Fibroblast of skin of right quadriceps (primary cell): ENCODE results near the gene FAR1.

Experiments used
- DNase-seq: peaks from one replicate; pipeline ENCODE4 v3.0.0-alpha.2; 2013

FAR1 gene

DNA sequence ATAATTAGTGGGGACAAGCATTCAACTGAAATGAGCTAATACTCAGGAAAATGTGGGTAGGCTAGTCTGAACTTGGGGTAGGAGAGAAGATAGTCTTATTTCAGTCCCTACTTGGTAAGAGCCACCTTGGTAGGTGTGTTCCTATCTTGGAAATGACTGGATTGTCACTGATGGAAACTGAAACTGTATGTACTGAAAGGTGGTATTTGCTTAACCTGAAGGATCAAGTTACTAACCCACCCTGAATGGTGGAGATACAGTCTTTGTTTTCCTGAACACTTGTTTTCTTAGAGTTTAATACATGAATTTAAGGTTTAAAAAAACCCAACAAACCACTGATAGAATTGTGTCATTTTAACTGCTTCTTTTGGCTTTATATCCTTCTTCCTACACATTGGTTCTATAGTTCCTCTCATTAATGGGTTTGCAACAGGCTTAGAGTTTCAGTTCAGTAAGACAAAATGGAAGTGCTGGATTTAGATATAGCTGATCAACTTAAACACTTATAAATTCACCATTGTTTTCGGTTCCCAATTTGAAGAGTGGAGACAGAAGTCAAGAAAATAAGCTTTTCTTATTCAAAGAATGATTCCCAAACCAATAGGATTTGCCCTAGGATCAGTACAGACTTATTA is 4.2 kb downstream of the FAR1 start:
- no peak for DNase-seq

DNA sequence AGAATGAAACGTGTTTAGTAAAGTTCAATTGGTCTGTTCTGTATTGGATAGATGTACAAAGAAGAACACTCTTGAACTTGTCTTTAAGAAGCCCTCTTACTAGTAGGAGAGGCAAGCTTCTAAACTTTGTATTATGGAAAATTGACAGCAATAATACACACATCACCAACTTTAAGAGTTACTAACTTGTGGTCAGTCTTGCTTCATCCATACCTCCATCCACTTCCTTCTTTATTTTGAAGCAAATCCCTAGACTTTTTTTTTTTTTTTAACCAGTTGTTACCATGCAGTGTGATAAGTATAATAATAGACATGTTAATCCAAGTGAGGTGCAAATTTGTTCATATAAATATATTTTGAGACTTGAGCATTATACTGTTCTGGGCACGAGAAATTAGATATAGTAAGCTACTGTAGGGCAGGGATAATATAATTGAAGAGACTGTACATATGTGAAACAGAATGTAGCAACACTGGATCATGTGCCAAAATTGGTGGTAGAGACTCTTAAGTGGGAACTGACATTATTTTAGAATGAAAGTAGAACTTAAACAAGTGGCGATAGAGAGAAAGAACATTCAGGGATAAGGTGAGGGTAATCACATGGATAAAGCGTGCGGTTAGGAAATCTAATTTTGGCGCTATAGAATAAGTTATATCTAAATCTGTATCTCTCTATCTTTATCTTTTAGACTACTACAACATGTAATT is 6.5 kb downstream of the FAR1 start:
- no peak for DNase-seq

DNA sequence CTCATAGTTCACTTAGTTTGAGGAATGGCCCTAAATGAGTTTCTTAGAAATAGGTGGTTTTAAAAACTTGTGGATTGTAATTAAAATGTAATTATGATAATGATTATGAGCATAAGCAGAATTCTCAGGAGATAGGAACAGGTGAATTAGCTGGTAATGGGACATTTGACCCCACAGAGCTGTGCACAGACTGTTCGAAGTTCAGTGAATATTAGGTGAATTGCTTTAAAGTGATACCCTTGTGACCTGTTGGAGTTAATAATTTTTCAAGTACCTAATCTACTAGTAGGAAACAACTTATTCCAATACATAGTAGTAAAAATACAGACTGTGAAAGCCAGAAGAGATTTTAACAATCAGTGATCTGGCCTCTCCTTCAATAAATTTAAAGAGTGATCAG is 8.1 kb downstream of the FAR1 start:
- no peak for DNase-seq

DNA sequence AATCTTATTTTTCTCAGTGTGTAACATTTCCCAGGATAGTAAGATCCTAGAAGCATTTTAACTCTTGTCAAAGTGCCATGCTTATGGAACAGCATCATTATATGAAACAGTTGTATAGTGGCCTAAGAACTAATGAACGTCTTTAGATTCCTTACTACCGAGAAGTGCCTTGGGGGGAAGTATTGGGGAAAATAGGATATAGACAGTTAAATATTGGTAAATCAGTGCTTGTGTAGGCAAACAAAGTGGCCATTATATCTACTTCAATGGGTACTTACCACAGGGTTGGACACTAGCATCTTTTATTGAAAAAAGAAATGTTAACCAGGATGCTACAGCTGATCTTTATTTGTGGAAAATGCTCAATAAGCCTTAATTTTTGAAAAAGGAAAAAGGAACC is 11.3 kb downstream of the FAR1 start:
- DNase-seq, result no peak

DNA sequence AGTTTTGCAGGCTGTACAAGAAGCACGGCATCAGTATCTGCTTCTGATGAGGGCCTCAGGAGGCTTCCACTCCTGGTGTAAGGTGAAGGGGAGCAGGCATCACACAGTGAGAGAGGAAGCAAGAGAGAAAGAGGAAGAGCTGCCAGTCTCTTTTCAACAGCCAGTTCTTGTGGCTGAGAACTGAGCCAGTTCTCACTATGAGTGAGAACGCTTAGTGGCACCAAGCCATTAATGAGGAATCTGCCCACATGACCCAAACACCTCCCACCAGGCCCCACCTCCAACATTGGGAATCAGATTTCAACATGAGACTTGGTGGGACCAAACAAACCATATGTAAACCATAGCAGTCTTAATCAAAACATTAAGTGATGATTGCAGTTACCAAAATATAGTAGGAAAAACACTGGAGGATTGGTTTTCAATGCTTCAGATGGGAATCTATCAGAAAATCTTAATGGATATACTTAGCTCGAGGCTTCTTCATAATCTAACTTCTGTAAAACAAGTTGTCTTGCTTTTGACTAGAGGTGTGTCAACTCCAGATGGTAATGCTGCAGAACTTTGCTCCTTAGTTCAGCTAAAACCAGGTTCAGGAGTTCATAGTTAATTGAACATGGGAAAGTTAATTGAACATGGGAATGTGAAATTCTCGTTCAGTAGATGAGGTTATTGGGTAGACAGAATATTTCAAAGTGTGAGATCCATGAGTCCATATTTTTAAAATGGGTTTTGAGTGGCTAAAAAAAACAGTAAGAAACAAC is 12.2 kb downstream of the FAR1 start:
- no peak for DNase-seq

DNA sequence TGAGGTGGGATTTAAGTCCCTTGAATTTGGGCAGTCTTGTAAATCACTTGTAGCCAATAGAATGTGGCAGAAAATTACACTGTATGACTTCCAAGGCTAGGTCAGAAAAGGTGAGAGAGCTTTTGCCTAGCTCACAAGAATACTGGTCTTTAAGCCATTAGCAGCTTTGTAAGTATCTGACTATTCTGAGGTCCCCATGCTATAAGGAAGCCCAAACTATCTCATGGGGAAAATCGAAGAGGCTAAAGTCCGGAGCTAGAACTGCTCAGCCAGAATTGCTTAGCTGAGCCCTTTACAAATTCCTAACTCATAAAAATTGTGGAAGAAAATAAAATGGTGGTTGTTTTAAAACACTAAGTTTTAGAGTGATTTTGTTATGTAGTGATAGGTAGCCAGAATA is 13.0 kb downstream of the FAR1 start:
- no peak for DNase-seq

DNA sequence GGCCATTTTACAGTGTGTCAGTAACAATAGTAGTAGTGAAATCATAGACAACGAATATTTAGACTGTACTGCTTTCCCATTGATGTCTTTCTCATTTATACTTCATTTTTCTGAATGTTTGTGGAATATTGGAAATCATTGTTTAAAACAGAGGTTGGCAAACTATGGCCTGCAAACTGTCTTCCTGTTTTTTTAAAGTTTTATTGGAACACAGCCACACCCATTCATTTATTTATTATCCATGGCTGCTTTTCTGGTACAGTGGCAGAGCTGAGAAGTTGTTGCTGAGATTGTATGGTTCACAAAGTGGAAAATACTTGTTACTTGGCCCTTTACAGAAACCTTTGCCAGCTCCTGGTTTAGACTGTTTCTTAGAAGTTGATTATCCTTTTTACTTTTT is 13.7 kb downstream of the FAR1 start:
- DNase-seq, result no peak

DNA sequence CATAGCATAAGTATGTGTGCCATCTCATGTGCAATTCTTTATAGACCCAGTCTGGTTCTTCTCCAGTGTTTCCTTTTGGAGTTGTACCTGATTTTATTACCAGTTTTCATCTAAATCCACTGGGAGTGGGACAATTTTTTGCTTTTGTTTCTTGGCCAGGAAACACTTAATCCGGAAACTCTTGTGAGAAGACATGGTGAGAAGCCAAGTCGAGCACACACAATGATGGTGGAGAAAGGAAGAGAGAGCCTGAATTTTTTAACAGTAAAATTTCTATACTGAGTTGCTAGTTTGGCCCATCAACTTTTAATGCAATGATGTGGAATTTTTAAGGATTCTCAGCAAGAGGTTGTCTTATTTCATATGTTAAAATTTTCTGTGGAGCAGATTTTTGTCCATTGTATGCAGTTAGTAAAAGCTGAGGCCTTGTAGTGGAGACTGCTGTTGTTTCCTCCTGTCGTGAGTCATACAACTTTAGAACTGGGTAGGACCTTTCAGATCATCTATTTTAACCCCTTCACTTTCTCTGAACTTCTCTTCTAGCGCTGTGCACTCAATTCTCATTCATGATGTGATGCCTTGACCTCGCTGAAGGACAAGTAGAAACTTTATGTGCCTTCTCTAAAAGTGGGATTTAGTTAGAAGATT is 17.1 kb downstream of the FAR1 start:
- DNase-seq, result no peak

DNA sequence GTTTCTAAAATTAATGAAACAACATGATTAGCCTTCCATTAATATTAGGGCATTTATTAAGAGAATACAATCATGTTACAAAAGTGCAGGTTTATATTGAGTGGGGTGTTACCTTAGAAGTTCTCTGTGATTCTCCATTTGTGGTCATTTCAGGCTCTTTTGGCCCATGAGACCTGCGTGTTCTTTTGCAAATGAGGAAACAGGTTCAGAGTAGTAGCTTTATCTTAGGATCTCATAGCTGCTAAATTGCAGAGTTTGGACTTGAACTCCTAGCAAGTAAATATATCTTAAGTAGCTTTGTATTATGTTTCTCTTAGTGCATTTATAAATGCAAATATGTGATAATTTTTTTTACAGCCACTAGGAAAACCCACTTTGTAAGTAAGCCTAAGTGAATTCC is 18.3 kb downstream of the FAR1 start:
- DNase-seq, result no peak

DNA sequence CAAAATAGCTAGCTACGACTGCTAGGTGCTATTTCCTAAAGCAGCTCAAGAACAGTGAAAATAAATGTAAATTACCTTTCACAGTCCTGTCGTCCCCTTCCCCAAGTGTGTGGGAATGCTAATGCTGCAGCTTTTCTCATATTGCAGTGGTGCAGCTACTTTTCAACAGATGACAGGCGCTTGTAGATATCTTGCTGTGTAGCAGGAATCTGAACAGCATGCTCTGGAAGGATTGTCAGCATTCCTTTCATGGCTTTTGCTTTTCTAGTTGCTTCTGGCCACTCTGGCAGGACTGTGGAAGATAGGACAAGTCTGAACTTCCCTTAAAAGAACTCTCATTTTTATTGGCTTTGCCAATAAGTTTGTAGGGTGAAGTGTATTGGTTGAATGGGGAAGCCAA is 18.8 kb downstream of the FAR1 start:
- DNase-seq, result no peak

DNA sequence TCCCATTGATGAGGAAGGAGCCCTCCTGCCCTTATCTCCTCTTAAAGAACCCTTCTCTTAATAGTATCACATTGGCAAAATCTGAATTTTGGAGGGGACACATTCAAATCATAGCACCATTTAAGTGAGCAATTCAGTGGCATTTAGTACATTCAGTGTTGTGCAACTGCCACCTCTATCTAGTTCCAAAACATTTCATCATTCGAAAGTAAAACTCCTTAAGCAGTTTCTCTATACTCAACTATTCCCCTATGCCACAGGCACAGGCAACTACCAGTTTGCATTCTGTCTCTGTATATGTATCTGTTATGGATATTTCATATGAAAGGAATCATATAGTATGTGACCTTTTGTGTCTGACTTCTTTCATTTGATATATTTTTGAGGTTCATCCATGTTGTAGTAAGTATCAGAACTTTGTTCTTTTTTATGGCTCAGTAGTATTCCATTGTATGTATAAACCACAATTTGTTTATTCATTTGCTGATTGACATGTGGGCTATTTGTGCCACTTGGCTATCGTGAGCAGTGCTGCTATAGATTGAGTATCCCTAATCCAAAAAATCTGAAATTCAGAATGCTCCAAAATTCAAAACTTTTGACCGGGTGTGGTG is 22.9 kb downstream of the FAR1 start:
- DNase-seq, result no peak

DNA sequence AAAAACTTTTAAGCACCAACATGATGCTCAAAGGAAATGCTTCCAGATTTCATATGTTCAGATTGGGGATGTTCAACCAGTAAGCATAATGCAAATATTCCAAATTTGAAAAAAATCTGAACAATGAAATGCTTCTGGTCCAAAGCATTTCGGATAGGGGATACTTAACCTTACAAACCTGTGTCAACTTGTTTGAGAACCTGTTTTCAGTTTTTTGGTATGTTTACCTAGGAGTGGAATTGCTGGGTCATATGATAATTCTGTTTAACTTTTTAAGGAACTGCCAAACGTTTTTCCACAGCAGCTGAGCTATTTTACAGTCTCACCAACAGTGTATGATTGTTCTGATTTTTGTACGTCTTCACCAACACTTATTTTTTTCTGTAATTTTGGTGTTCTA is 23.7 kb downstream of the FAR1 start:
- DNase-seq, result no peak

DNA sequence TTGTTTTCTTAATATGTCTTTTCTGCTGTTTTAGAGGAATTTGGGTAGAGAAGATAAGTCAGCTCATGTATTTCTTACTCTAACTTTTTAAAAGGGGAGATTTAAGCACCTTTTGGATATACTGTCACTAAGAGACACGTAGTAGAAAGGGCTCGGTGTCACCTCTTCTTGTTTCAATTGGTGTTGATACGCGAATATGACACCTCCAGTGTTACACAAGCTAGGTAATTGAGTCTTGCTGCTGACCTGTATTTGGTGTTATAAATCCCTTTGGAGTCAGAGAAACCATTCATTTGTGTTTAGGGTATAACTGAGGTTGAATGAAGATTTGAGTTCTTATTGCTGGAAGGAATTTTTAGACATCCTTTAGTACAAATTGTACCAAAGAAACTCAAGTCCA is 25.6 kb downstream of the FAR1 start:
- DNase-seq, result no peak

DNA sequence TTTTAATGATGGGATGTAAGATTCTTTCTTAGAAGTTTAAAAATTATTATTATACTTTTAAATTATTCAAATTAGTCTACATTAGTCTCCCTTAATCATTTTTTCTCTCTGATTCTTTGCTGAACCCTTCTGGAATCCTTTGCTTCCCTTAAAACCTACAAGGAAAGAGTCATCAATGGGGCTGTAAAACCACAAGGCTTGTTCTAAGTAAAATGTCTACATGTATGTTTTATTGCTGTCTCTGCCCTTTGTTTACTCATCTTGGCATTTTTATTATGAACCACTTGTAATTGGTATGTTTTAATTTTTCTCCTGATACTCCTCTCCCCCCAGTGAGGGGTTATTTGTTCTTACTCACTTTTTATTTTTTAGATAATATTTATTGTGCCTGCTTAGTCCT is 27.4 kb downstream of the FAR1 start:
- DNase-seq, result no peak

DNA sequence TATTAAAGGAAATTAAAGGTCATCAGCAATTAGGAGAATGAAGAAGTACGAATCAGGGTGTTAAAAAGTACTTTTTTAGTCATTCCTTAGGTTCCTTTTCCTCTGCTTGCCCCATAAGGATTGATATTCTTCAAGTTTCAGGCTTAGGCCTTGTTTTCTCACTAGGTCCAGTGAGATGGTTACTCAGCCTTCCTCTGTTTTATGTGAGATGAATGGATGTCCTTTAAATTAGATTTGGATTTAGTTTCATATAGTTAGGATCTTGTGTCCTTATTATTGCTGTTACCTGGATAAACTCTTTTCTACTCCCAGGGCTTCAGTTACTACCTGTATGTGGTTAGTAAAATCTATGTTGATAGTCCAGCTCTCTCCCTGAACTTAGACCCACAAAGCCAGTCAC is 29.2 kb downstream of the FAR1 start:
- DNase-seq, result no peak

DNA sequence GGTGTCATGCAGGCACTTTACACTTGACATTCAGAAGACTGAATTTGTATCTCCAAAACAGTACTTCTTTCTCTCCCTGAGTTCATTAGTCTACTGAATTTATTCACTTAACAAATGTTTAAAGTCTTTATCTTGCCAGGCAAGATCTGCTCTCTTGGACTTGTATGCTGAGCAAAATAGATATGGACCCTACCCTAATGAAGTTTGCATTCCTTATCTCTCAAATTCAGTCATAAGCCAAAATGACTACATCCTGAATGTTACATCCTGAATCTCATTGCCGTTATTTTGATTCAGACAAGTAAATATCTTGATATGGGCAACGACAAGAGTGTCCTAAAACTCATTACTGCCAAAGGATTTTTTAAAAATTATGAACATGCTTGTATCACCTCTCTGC is 29.7 kb downstream of the FAR1 start:
- no peak for DNase-seq

DNA sequence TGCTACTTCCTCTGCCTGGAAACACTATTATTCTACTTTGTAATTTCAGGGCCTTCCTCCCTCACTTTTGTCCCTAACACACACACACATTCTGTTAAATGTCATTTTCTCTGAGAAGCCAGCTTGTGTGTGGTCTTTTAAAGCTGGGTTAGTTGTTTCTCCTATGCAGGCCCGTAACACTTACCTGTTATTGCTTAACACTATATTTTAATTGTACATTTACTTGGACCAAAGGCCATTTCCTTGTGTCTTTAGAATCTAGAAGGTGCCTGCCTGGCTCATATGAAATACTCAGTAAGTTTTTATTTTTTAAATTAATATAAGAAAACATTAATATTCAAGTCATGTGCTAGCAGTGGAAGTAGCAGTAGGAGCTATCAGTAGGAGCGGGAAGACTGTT is 30.6 kb downstream of the FAR1 start:
- no peak for DNase-seq

DNA sequence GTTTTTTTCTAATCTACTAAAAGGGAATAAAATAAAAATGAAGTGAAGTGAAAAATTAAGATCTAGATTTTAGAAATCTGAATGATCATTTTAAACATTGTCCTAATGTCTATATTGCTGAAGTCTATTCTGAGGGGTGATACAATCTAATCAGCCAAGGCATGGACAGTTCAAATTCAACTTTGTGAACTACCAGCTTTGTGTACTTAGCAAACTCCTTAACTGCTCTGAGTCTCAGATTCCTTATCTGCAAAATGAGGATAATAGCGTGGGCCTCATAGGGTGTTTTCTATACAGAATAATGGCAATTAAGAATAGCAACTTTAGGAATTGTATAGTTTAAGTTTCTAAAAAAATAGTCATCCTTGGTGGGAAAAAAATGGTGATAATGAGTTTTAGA is 31.4 kb downstream of the FAR1 start:
- DNase-seq, result no peak

DNA sequence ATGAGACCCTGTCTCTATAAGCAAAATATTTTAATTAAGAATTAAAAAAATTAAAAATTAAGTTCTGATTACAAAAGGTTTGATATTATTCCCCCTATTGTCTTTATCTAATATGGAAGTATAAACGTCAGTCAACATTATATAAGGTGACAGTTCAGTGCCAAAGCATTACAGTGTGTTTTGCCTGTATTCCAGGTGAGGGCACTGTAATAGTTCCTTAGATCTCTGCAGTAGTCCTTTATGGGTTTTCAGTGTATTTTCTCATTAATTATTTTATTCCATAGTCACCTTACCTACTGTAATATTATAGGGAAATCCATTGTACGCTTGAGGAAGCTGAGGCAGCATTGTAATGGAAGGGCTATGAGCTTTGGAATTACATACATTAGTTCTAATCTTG is 33.0 kb downstream of the FAR1 start:
- no peak for DNase-seq

DNA sequence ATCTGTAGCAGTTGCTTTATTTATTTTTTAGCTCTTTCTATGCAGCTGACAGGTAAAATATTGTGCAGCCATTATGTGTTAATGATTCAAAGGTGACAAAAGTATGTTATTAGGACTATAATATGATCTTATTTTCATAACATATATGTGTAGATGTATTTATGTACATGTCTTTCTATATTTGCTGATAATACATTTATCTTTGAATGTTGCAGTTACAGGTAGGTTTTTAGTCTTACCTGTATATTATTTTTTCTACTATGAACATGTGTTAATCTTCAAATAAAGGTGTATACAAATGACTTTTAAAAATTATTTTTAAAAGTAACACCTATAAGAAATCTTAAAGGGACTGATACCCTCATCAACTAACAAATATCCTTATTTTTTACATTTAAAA is 33.6 kb downstream of the FAR1 start:
- DNase-seq, result no peak

DNA sequence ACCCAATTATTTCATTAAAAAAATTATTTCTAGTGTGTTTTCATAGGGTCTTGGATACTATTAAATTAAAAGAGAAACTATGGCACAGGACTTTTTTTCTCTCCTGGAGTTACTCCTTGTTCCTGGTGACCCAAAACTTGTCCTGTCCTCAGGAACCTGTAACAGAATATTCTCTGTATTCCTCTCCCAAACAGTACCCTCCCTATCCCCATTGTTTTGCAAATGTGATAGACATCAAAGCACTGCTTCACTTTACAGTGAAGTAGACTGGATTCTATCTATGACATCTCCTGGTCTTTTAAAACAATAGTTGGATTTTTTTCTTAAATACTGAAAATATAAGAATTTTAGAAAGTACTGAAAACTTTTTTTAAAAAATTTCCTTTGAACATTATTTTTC is 37.2 kb downstream of the FAR1 start:
- no peak for DNase-seq

DNA sequence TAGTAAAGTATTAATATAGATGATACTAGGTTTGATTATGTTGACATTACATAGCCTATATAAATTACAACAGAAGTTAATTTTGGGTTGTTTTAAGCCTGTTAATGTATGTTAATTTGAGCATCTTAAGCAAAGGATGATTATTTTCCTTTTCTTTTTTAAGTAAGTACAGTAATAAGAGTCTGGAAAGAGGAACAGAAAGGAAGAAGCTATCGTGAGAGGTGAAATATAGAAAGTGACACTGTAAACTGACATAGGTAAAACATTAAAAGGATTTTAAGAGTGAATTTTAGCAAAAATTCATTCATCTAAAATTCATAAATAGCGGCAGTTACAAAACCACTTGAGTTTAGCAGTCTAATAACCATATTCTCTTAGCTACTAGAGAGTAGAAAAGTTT is 45.5 kb downstream of the FAR1 start:
- no peak for DNase-seq

DNA sequence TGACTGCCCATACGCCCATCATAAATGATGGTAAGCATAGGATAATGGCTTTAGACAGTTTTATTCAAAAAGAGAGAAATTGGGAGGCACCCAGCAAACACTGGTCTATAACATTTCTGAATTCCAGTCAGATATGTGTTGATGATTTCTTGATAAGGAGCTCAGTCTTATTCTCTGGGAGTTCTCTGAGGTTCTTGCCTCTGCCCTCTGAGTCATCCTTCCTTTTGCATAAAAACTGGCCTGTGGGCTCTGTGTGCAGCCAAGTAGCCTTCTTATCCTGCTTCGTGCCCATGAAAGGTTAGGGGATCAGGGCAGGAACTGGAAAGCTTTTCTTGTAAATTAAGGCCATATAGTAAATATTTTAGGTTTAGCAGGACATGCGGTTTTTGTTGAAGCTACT is 48.9 kb downstream of the FAR1 start:
- peak; percentile 35 for DNase-seq

DNA sequence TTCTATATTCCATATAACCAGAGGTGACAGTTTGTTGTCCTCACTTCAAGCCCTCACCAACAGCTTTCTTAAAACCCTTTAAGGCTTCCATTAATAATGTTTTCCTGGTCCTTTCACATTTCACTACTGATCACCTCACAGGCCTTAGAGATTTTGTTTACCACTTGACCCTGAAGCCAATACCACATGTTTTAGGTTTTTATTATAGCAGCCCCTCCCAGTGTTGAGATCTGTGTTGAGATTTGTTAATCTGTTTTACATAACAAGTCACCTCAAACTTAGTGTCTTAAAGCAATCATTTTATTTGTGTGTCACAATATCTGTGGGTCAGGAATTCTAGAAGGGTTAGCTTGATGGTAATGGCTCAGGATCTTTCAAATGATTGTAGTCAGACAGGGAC is 49.9 kb downstream of the FAR1 start:
- no peak for DNase-seq
